OCI-LY7 (cell line): ENCODE data around the gene CDK14. TPM values are rescaled to one million over a fixed set of nuclear protein-coding genes. Genes with fewer than 3 reads are reported as not detected.

Experiments used
- BruUV-seq: library from RNA; stranded (reverse); fragments of 400-500 nt; replicated peaks from 2 replicates; lab custom pipeline; 2021; lab: Mats Ljungman, UMichigan
- CTCF ChIA-PET: fragments of 300-600 bp; sonication (Branson Sonifier 250); formaldehyde crosslinking; loops from one replicate; lab custom pipeline; 2022; ENCODE audit warnings: antibody characterized with exemption; ENCODE audit not compliant: unreplicated experiment; lab: Charles Lee
- POLR2A ChIA-PET: fragments of 300-600 bp; sonication (Branson Sonifier 250); formaldehyde crosslinking; loops from one replicate; lab custom pipeline; 2022; ENCODE audit warnings: antibody characterized with exemption; lab: Charles Lee
- DNase-seq: peaks from one replicate; pipeline ENCODE4 v3.0.0-alpha.2; 2015; ENCODE audit warnings: low spot score
- H2AFZ ChIP-seq: fragments of 200-600 bp; sonication (generic), shearing (Covaris generic); 2 replicates; pipeline ENCODE4 v1.6.1; 2014; ENCODE audit warnings: mild to moderate bottlenecking, antibody characterized with exemption, low read length, moderate library complexity
- H3K27ac ChIP-seq: fragments of 200-600 bp; sonication (generic); 2 replicates; pipeline ENCODE4 v1.5.1; 2014; ENCODE audit warnings: mixed run types, low read depth, mild to moderate bottlenecking, moderate library complexity, low read length, inconsistent platforms; ENCODE audit not compliant: poor library complexity, severe bottlenecking
- H3K36me3 ChIP-seq: fragments of 200-600 bp; sonication (generic); 2 replicates; pipeline ENCODE4 v1.6.1; 2014; ENCODE audit warnings: mild to moderate bottlenecking, antibody characterized with exemption, low read length, moderate library complexity, mixed read lengths; ENCODE audit not compliant: insufficient read depth
- H3K4me1 ChIP-seq: fragments of 200-600 bp; sonication (generic); 2 replicates; pipeline ENCODE4 v1.5.1; 2014; ENCODE audit warnings: mild to moderate bottlenecking, low read length; ENCODE audit not compliant: insufficient read depth, poor library complexity, severe bottlenecking
- H3K4me2 ChIP-seq: fragments of 200-600 bp; sonication (generic); 2 replicates; pipeline ENCODE4 v1.6.1; 2014; ENCODE audit warnings: mild to moderate bottlenecking, low read length
- H3K4me3 ChIP-seq: fragments of 200-600 bp; sonication (generic); 2 replicates; pipeline ENCODE4 v1.5.1; 2014; ENCODE audit warnings: mild to moderate bottlenecking, low read depth, low read length; ENCODE audit not compliant: poor library complexity, severe bottlenecking
- H3K79me2 ChIP-seq: fragments of 200-600 bp; sonication (generic); 2 replicates; pipeline ENCODE4 v1.6.1; 2016; ENCODE audit warnings: low read depth, mild to moderate bottlenecking, low read length, moderate library complexity, mixed read lengths; ENCODE audit not compliant: insufficient read depth
- H3K9me2 ChIP-seq: fragments of 200-600 bp; sonication (generic); 2 replicates; pipeline ENCODE4 v1.6.1; 2016; ENCODE audit warnings: mild to moderate bottlenecking, low read length, mixed read lengths; ENCODE audit not compliant: insufficient read depth
- H3K9me3 ChIP-seq: fragments of 200-600 bp; sonication (generic); 2 replicates; pipeline ENCODE4 v1.6.1; 2014; ENCODE audit warnings: mild to moderate bottlenecking, mixed run types, low read length, mixed read lengths
- H4K20me1 ChIP-seq: fragments of 200-600 bp; sonication (generic); 2 replicates; pipeline ENCODE4 v1.6.1; 2014; ENCODE audit warnings: mild to moderate bottlenecking, antibody characterized with exemption, low read length, moderate library complexity, mixed read lengths; ENCODE audit not compliant: insufficient read depth
- CTCF ChIP-seq: fragments of 200-600 bp; sonication (generic); conservative IDR thresholded peaks from 2 replicates; pipeline ENCODE4 v1.5.1; 2014; ENCODE audit warnings: mild to moderate bottlenecking, antibody characterized with exemption, low read length, moderate library complexity, mixed read lengths
- EZH2phosphoT487 ChIP-seq: fragments of 200-600 bp; sonication (generic); IDR thresholded peaks from 2 replicates; pipeline ENCODE4 v1.6.1; 2018; ENCODE audit warnings: low read depth, borderline replicate concordance, mild to moderate bottlenecking, mixed run types, antibody characterized with exemption, low read length, moderate library complexity, mixed read lengths
- intact Hi-C: fragments of 100-400 bp; cut with micrococcal nuclease; formaldehyde crosslinking; loops from one replicate; pipeline ENCODE4 v1.10.0; 2022; ENCODE audit not compliant: unreplicated experiment
- total RNA-seq, 2 experiments: library from RNA; depleted of rRNA in 1 of 2; stranded (reverse); fragments of >200 nt in 1 of 2; shearing (Covaris generic) in 1 of 2; gene quantifications; 2 replicates each; pipeline ENCODE4 v1.2.3, GENCODE V29; 2014 to 2022

The CDK14 gene
- total RNA-seq, 2 experiments from 2014 or later = 90.7 to 111 TPM

GRCh38 chr7:90726120-90726519 is 130.0 kb downstream of the CDK14 start:
- no TSS peak for BruUV-seq
- H3K4me1 ChIP-seq = peaks cover 85% of the 10 kb centered on the region
- intact Hi-C loops = loop anchor here (2.0 to 10.0 kb wide), 2 partner anchors 31 to 1519 kb away; partner anchors contain the start of genes ANKIB1 and KRIT1
- H3K9me2 ChIP-seq = no peaks in the 10 kb centered on the region
- peak overlapping the region; percentile 81 for H3K27ac ChIP-seq
- no peak for TF ChIP-seq CTCF
- TF ChIP-seq EZH2phosphoT487 = no peak
- peak overlapping the region; percentile 66 for H3K4me3 ChIP-seq
- H3K36me3 ChIP-seq = peaks cover 58% of the 10 kb centered on the region
- POLR2A ChIA-PET = interaction anchor here (0.6 to 10.4 kb wide), 11 partner anchors 9 to 124 kb away, joined by 3 to 230 read pairs (median 5); no protein-coding TSS in a partner anchor
- no peak overlapping the region; the same call in 1 of the 2 replicates for H2AFZ ChIP-seq
- peaks cover 14% of the 10 kb centered on the region; the same call in 1 of the 2 replicates for H3K9me3 ChIP-seq
- no peaks in the 10 kb centered on the region for H4K20me1 ChIP-seq
- CTCF ChIA-PET = interaction anchor here (1.1 to 2.0 kb wide), 2 partner anchors 11 to 203 kb away, joined by 3 to 9 read pairs; no protein-coding TSS in a partner anchor
- peaks cover 100% of the 10 kb centered on the region for H3K79me2 ChIP-seq
- DNase-seq = no peak
- peak overlapping the region; percentile 70 for H3K4me2 ChIP-seq

GRCh38 chr7:90726623-90727022 is 130.5 kb downstream of the CDK14 start:
- peak overlapping the region; percentile 70 for H3K4me2 ChIP-seq
- H3K9me2 ChIP-seq = no peaks in the 10 kb centered on the region
- H3K4me3 ChIP-seq = peak overlapping the region; percentile 66
- H3K27ac ChIP-seq = peak overlapping the region; percentile 81
- TSS peak; percentile 55 for BruUV-seq
- H4K20me1 ChIP-seq = no peaks in the 10 kb centered on the region
- peaks cover 59% of the 10 kb centered on the region for H3K36me3 ChIP-seq
- CTCF ChIA-PET = interaction anchor here (1.1 kb wide), 1 partner anchor 202 kb away, joined by 3 read pairs; no protein-coding TSS in a partner anchor
- no peak for DNase-seq
- intact Hi-C loops = loop anchor here (2.0 to 10.0 kb wide), 2 partner anchors 30 to 1518 kb away; partner anchors contain the start of genes ANKIB1 and KRIT1
- peaks cover 80% of the 10 kb centered on the region for H3K4me1 ChIP-seq
- H2AFZ ChIP-seq = no peak overlapping the region
- H3K79me2 ChIP-seq = peaks cover 100% of the 10 kb centered on the region
- TF ChIP-seq EZH2phosphoT487 = no peak
- no peak for TF ChIP-seq CTCF
- H3K9me3 ChIP-seq = peaks cover 18% of the 10 kb centered on the region; the same call in 1 of the 2 replicates
- POLR2A ChIA-PET = interaction anchor here (0.9 to 10.4 kb wide), 7 partner anchors 8 to 31 kb away, joined by 4 to 230 read pairs (median 6); no protein-coding TSS in a partner anchor

GRCh38 chr7:90727412-90727811 is 131.3 kb downstream of the CDK14 start:
- H3K79me2 ChIP-seq = peaks cover 100% of the 10 kb centered on the region
- H3K4me1 ChIP-seq = peaks cover 72% of the 10 kb centered on the region
- intact Hi-C loops = loop anchor here (2.0 to 10.0 kb wide), 2 partner anchors 29 to 1517 kb away; partner anchors contain the start of genes ANKIB1 and KRIT1
- H3K36me3 ChIP-seq = peaks cover 60% of the 10 kb centered on the region
- H3K4me2 ChIP-seq = peak overlapping the region; percentile 70
- no TSS peak for BruUV-seq
- POLR2A ChIA-PET = interaction anchor here (1.0 to 1.6 kb wide), 2 partner anchors 12 to 14 kb away, joined by 5 to 8 read pairs; no protein-coding TSS in a partner anchor
- no peak overlapping the region for H2AFZ ChIP-seq
- DNase-seq = no peak
- H3K9me3 ChIP-seq = peaks cover 24% of the 10 kb centered on the region; the same call in 1 of the 2 replicates
- H4K20me1 ChIP-seq = no peaks in the 10 kb centered on the region
- CTCF ChIA-PET = no interaction called here
- H3K9me2 ChIP-seq = no peaks in the 10 kb centered on the region
- peak overlapping the region; percentile 66 for H3K4me3 ChIP-seq
- TF ChIP-seq EZH2phosphoT487 (no peak), CTCF (no peak)
- peak overlapping the region; percentile 81 for H3K27ac ChIP-seq
